GM21619 (cell line): ENCODE results near the gene THADA.
"Not testable (repeated sequence)": the region's sequence is repeated elsewhere in the genome, so short reads cannot be mapped to it uniquely, and the experiment has no call there.

ENCODE experiments used
- ATAC-seq: cut with Tn5 transposase; IDR thresholded peaks from one replicate; pipeline ENCODE4 v1.9.1; 2021; ENCODE audit not compliant: unreplicated experiment

Gene THADA

DNA sequence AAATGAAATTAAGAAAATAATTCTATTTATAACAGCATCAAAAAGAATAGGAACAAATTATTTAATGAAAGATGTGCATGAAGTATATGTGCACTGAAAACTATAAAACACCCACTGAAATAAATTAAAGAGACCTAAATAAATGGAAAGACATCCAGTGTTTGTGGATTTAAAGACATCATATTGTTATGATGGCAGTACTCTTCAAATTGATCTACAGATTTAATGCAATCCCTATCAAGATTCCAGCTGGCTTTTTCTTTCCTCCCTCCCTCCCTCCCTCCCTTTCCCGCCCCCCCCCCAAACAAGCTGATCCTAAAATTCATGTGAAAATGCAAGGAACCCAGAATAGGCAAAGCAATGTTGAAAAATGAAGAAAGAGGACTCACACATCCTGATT, 285.9 kb downstream of the THADA start:
- no peak for ATAC-seq

DNA sequence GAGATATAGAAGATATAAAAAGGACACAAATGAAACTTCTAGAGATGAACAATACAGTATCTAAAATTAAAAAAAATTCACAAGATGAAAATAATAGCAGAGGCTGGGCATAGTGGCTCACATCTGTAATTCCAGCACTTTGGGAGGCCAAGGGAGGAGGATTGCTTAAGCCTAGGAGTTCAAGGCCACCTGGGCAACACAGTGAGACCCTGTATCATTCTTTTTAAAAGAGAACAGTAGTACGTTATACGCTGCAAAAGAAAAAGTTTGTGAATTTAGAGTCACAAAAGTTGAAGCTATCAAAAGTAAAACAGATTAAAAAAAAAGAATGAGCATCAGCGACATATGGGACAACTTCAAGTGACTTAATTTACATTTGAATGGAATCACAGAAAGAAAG, 287.9 kb downstream of the THADA start:
- no peak for ATAC-seq

DNA sequence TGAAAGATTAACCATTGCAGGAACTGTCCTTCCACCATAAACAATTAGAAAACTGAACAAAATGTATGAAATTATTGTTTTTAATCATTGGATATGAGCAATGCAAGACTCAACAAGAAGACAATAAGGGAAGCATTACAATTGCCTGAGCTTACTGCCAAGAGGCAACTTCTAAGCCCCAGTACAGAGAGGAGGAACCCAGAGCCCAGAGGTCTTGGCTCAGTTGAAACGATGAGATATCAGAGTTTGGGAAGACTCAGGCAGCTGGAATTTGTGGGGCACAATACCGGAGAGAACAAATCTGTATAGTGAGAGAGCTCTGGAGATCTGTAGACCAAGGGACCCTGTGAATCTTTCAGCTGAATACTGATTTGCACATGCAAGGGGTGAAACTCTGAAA, 288.8 kb downstream of the THADA start:
- no peak for ATAC-seq

GRCh38 chr2:43306197-43306596, 289.6 kb downstream of the THADA start:
- no peak for ATAC-seq

DNA sequence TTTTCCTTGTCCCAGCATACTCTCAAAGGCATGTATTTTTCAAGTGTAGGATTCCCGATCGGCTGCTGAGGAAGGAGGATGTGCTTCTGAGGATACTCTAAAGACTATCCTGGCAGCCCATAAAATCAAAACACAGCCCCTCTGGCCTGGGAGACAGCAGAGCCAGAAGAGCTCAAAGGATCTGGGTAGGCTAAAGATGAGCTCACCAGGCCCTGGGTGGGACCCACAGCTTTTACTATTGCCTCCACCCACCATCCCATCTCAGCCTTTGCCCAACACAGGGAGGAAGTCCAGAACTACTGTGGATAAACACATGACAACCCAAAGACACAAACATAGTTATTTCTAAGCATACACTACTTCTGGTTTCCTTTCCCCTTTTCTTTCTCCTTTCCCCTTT, 290.3 kb downstream of the THADA start:
- no peak for ATAC-seq

GRCh38 chr2:43305012-43305411, 290.8 kb downstream of the THADA start:
- no peak for ATAC-seq

- no peak for ATAC-seq
Observed at GRCh38 chr2:43303889-43304288, 291.9 kb downstream of the THADA start.

DNA sequence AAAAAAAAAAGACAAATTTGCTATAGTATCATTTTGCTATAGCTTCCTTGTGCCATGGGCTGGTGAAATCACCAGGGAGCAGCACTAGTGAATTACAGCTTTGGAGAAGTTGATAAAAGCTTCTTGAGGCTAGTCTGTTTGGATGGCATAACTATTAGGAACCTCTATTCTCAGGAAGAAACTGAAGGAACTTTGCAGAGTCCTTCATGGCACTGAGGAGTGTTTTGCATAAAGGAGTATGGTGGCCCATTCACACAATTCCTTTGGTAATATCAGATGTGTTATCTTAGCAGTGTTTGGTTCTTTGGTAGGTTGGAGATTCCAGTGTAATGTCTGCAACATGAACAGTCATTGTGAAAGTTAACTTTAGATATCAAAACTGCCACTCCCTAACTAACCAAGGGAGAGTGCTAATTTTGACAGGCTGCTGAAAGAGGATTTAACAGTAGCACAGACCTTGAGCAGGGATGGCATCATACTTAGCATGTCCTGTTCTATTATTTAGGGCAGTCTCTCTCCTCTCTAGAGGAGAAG, 292.8 kb downstream of the THADA start:
- ATAC-seq: no peak

DNA sequence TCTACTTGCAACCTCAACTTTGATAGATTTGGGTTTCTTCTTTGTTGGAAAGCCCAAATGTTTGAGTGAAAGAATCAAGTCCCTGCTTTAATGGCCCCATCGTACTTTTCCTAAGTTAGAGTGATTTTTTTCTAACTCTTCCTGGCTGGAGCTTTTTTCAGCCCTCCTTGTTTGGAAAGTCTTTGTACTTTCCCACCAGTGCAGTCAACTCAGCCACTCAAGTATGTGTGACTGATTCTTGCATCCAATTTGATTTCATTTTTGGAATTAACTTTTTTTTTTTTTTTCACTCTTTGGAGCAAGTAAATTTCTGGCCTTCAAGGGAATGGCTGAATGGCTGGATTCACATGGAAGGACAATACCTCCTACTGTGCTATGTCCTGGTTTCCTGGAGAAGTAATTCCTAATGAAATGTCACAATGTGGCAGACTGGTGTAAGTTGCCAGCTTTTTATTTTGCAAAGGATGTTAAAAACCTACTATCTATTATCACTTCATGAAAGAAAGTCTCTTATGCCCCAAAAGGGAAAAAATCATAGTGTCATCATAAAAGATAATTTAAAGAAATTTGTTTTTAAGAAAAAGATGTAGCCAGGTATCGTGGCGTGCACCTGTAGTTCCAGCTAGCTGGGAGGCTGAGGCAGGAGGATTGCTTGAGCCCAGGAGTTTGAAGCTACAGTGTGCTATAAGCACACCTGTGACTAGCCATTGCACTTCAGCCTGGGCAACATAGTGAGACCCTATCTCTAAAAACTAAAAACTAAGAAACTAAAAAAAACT, 293.5 kb downstream of the THADA start:
- no peak for ATAC-seq

DNA sequence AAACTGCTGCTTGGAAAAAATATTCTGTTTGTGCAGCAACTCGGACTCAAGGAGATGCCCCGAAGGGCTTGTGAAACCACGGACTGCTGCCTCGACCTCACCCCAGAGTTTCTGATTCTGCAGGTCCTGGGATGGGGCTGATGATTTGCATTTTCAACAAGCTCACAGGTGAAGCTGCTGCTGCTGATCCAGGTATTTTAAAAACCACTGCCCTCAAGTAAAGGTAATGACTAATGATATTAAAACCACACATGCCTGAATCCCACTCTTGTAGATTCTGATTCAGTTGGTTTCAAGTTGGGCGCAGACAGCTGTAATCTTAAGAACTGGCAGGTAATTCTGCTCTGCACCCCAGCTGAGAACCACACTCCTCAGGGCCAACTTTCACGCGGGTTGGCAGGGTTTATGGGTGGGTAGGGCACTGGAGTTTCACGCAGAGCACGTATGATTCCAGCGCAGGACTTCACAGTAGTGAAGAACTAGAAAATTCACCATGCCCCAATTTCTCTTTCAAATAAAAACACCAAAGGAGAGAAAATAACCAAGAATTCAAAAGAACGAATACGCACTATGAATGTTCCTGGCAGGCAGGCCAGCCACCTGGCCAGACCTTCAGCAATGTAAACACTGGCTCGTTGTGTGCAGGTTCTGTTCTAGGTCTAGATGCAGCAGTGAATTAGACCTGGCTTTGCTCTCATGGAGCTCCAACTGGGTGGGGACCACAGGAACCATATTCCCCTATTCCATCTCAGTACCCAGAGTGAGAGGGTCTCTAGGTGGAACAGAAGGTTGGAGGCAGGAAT, 294.9 kb downstream of the THADA start:
- no peak for ATAC-seq

- no peak for ATAC-seq
Observed at GRCh38 chr2:43300222-43300621, 295.6 kb downstream of the THADA start.

DNA sequence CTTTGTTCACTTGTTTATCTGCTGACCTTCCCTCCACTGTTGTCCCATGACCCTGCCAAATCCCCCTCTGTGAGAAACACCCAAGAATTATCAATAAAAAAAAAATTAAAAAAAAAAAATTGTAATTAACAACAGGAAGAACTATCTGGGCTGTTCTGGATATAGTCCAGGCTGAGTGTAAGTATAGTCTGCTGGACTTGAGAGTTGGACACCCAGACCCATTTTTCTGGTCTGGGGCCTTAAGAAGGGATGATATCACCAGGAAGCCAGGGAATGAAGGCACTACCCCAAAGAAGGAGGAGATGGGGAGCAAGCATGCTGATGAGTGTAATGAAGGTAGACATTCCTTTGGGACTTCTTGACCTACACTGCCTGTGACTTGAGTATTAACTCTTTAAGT, 297.3 kb downstream of the THADA start:
- ATAC-seq: no peak

- ATAC-seq: not testable (repeated sequence)
Observed at GRCh38 chr2:43297740-43298139, 298.1 kb downstream of the THADA start.

GRCh38 chr2:43294973-43295603, 300.8 kb downstream of the THADA start:
- no peak for ATAC-seq

- peak; percentile 99 for ATAC-seq
Observed at GRCh38 chr2:43293744-43294695, 301.8 kb downstream of the THADA start.

GRCh38 chr2:43292851-43293743, 302.7 kb downstream of the THADA start:
- ATAC-seq: no peak

DNA sequence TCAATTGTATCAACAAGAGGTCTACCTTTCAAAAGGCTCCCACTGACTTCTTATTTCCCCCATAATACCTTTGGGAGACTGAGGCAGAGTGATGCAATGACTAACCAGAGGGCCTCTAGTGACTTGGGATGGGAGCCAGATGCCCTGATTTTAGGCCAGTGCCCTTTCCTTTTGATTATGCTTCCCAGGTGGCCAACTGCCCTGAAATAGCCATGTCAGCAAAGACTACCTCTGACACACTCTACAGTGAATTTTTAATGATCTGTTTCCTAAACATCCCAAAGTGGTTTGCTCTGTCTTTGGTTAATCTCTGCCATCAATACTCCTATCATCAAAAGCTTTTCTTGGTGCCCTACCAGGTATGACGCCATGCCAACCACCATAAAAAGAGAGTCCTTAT, 303.5 kb downstream of the THADA start:
- ATAC-seq: no peak

- ATAC-seq: no peak
Observed at GRCh38 chr2:43289331-43289730, 306.5 kb downstream of the THADA start.
